HCT116 (cell line): ENCODE data around the gene C10orf95. TPM values are rescaled to one million over a fixed set of nuclear protein-coding genes. Genes with fewer than 3 reads are reported as not detected.

Source experiments
- ATAC-seq: fragments of 200-7000 bp; cut with Tn5 transposase; 2 replicates; pipeline ENCODE4 v1.9.1; 2020; ENCODE audit warnings: mild to moderate bottlenecking, moderate library complexity
- BruUV-seq: library from RNA; stranded (reverse); fragments of 400-500 nt; replicated peaks from 2 replicates; lab custom pipeline; 2021; lab: Mats Ljungman, UMichigan
- CTCF ChIA-PET: fragments of 300-600 bp; sonication (Branson Sonifier 250); formaldehyde crosslinking; loops from one replicate; lab custom pipeline; 2021; ENCODE audit warnings: antibody characterized with exemption; lab: Charles Lee
- POLR2A ChIA-PET: fragments of 300-600, 350-600 bp; sonication (Branson Sonifier 250); formaldehyde crosslinking; loops from one replicate; lab custom pipeline; 2021; ENCODE audit warnings: antibody characterized with exemption; lab: Charles Lee
- RAD21 ChIA-PET, 2 experiments: fragments of 300-600 bp; sonication (Branson Sonifier 250); formaldehyde crosslinking; loops; one replicate each; lab custom pipeline; 2023; ENCODE audit warnings: low total read pairs in 2 of 2; ENCODE audit not compliant: uncharacterized antibody in 2 of 2, unreplicated experiment in 2 of 2, low non-redundant PET in 1 of 2; lab: Charles Lee
- DNase-seq: peaks from one replicate; pipeline ENCODE4 v3.0.0-alpha.2; 2010; ENCODE audit warnings: low read depth, low spot score
- H2AFZ ChIP-seq: fragments of 200-600 bp; shearing (Covaris generic), sonication (generic); 2 replicates; pipeline ENCODE4 v1.6.1; 2017; ENCODE audit warnings: low read depth, mixed run types, mixed read lengths, antibody characterized with exemption, low read length; ENCODE audit not compliant: poor library complexity, severe bottlenecking
- H3K27ac ChIP-seq: 2 replicates; pipeline ENCODE4 v1.5.1; 2012; ENCODE audit warnings: low read depth, low read length
- H3K27me3 ChIP-seq: fragments of 200-600 bp; sonication (generic); 2 replicates; pipeline ENCODE4 v1.6.1; 2016; ENCODE audit warnings: mixed run types, low read length, mixed read lengths; ENCODE audit not compliant: insufficient read depth
- H3K36me3 ChIP-seq, 2 experiments: fragments of 200-500 bp in 1 of 2; fragments of 200-600 bp in 1 of 2; sonication (Bioruptor generic) in 1 of 2; sonication (generic) in 1 of 2; 2 replicates each; pipeline versions ENCODE4 v1.5.1 to v1.6.1; 2014 to 2016; ENCODE audit warnings: low read length in 2 of 2, inconsistent platforms in 1 of 2, mixed read lengths in 1 of 2, mixed run types in 1 of 2; ENCODE audit not compliant: insufficient read depth in 2 of 2, control insufficient read depth in 1 of 2
- H3K4me1 ChIP-seq, 2 experiments: fragments of 200-600 bp in 1 of 2; sonication (generic) in 1 of 2; 2 replicates each; pipeline versions ENCODE4 v1.5.1 to v1.6.1; 2012 to 2017; ENCODE audit warnings: low read length in 2 of 2, inconsistent platforms in 1 of 2, mild to moderate bottlenecking in 1 of 2, mixed read lengths in 1 of 2, mixed run types in 1 of 2, moderate library complexity in 1 of 2; ENCODE audit not compliant: insufficient read depth in 2 of 2, control insufficient read depth in 1 of 2
- H3K4me2 ChIP-seq: fragments of 200-600 bp; sonication (generic); 2 replicates; pipeline ENCODE4 v1.6.1; 2017; ENCODE audit warnings: mixed run types, low read length, mixed read lengths
- H3K4me3 ChIP-seq, 2 experiments: fragments of 200-600 bp in 1 of 2; sonication (generic) in 1 of 2; replicated peaks in 1 of 2; 2 replicates each; pipeline ENCODE4 v1.5.1; 2011 to 2016; ENCODE audit warnings: low read length in 2 of 2, control low read depth in 1 of 2, low read depth in 1 of 2, mild to moderate bottlenecking in 1 of 2, mixed read lengths in 1 of 2, mixed run types in 1 of 2
- H3K79me2 ChIP-seq: fragments of 200-600 bp; sonication (generic); 2 replicates; pipeline ENCODE4 v1.6.1; 2017; ENCODE audit warnings: mild to moderate bottlenecking, mixed run types, low read length, moderate library complexity, mixed read lengths; ENCODE audit not compliant: insufficient read depth
- H3K9ac ChIP-seq: fragments of 200-600 bp; sonication (generic); 2 replicates; pipeline ENCODE4 v1.6.1; 2016; ENCODE audit warnings: low read length, mixed read lengths
- H3K9me2 ChIP-seq: fragments of 200-600 bp; sonication (generic), shearing (Covaris generic); 2 replicates; pipeline ENCODE4 v1.6.1; 2017; ENCODE audit warnings: mixed run types, mild to moderate bottlenecking, moderate library complexity; ENCODE audit not compliant: insufficient read depth
- H3K9me3 ChIP-seq, 2 experiments: fragments of 200-500 bp in 1 of 2; fragments of 200-600 bp in 1 of 2; sonication (Bioruptor generic) in 1 of 2; sonication (generic) in 1 of 2; 2 replicates each; pipeline ENCODE4 v1.6.1; 2014 to 2017; ENCODE audit warnings: low read length in 2 of 2, mixed read lengths in 2 of 2, inconsistent platforms in 1 of 2, low read depth in 1 of 2, mild to moderate bottlenecking in 1 of 2, mixed run types in 1 of 2, moderate library complexity in 1 of 2; ENCODE audit not compliant: control insufficient read depth in 1 of 2, insufficient read depth in 1 of 2
- H4K20me1 ChIP-seq: fragments of 200-600 bp; sonication (generic), shearing (Covaris generic); 2 replicates; pipeline ENCODE4 v1.6.1; 2017; ENCODE audit warnings: mixed run types, mild to moderate bottlenecking, moderate library complexity; ENCODE audit not compliant: insufficient read depth
- CBX3 ChIP-seq: IDR thresholded peaks from 2 replicates; pipeline ENCODE4 v1.6.1; 2012; ENCODE audit warnings: low read depth
- EGR1 ChIP-seq: IDR thresholded peaks from 2 replicates; pipeline ENCODE4 v1.6.1; 2012; ENCODE audit warnings: low read depth
- EZH2phosphoT487 ChIP-seq: fragments of 200-600 bp; IDR thresholded peaks from 2 replicates; pipeline ENCODE4 v1.6.1; 2018; ENCODE audit warnings: antibody characterized with exemption, borderline replicate concordance
- FOSL1 ChIP-seq: IDR thresholded peaks from 2 replicates; pipeline ENCODE4 v1.6.1; 2012; ENCODE audit warnings: low read depth
- MAX ChIP-seq: IDR thresholded peaks from 2 replicates; pipeline ENCODE4 v1.6.1; 2012
- POLR2A ChIP-seq: IDR thresholded peaks from 2 replicates; pipeline ENCODE4 v1.7.0; 2011; ENCODE audit warnings: borderline replicate concordance; ENCODE audit not compliant: insufficient read depth, insufficient read length; ENCODE audit errors: extremely low read depth
- POLR2AphosphoS5 ChIP-seq: IDR thresholded peaks from 2 replicates; pipeline ENCODE4 v1.6.1; 2011; ENCODE audit warnings: mild to moderate bottlenecking, low read depth, low read length, moderate library complexity
- RAD21 ChIP-seq: IDR thresholded peaks from 2 replicates; pipeline ENCODE4 v1.6.1; 2012; ENCODE audit warnings: low read depth, mild to moderate bottlenecking
- SIN3A ChIP-seq: IDR thresholded peaks from 2 replicates; pipeline ENCODE4 v1.6.1; 2012; ENCODE audit warnings: low read depth
- SP1 ChIP-seq: IDR thresholded peaks from 2 replicates; pipeline ENCODE4 v1.6.1; 2012; ENCODE audit warnings: low read depth
- SRF ChIP-seq: IDR thresholded peaks from 2 replicates; pipeline ENCODE4 v1.6.1; 2012; ENCODE audit warnings: low read depth
- TCF7L2 ChIP-seq: IDR thresholded peaks from 2 replicates; pipeline ENCODE4 v1.7.0; 2011; ENCODE audit warnings: borderline replicate concordance, inconsistent platforms; ENCODE audit not compliant: insufficient read depth, insufficient read length; ENCODE audit errors: extremely low read depth
- YY1 ChIP-seq: IDR thresholded peaks from 2 replicates; pipeline ENCODE4 v1.6.1; 2011; ENCODE audit warnings: low read length, low read depth, moderate library complexity, mild to moderate bottlenecking; ENCODE audit not compliant: insufficient replicate concordance; ENCODE audit errors: extremely low read depth
- ZBTB33 ChIP-seq: IDR thresholded peaks from 2 replicates; pipeline ENCODE4 v1.6.1; 2011; ENCODE audit warnings: mild to moderate bottlenecking, low read length, moderate library complexity; ENCODE audit not compliant: insufficient replicate concordance; ENCODE audit errors: extremely low read depth
- ZFX ChIP-seq: fragments of 450-650 bp; IDR thresholded peaks from 2 replicates; pipeline ENCODE4 v1.6.1; 2017
- ZNF274 ChIP-seq: fragments of 200-500 bp; sonication (Bioruptor generic); IDR thresholded peaks from 2 replicates; pipeline ENCODE4 v1.6.1; 2014; ENCODE audit warnings: mild to moderate bottlenecking, low read depth, low read length, inconsistent platforms
- intact Hi-C: fragments of 100-400 bp; cut with micrococcal nuclease; formaldehyde crosslinking; loops from 2 replicates; pipeline ENCODE4 v1.10.0; 2022
- total RNA-seq: library from RNA; stranded (reverse); gene quantifications from one replicate; pipeline ENCODE4 v1.2.1, GENCODE V29; 2021; ENCODE audit not compliant: unreplicated experiment

The C10orf95 gene
- total RNA-seq, 1 experiment from 2014 or later, result 2.1 TPM

- Histone ChIP-seq H4K20me1 (no peaks in the 10 kb centered on the region), H3K79me2 (no peaks in the 10 kb centered on the region), H3K4me1 (peaks cover 16 to 53% of the 10 kb centered on the region in 2 experiments), H2AFZ (no peak overlapping the region), H3K9ac (no peak overlapping the region), H3K36me3 (peaks cover 4 to 15% of the 10 kb centered on the region in 2 experiments; a peak in 2 of 4 replicates), H3K27ac (peak overlapping the region; percentile 26; the same call in 1 of the 2 replicates), H3K27me3 (no peaks in the 10 kb centered on the region), H3K4me2 (0 out of 2 replicates have a peak overlapping the region, but pooled peaks have one; percentile 3), H3K4me3 (no peak overlapping the region), H3K9me3 (no peaks in the 10 kb centered on the region), H3K9me2 (no peaks in the 10 kb centered on the region)
- ChIA-PET POLR2A (interaction anchor here (1.1 to 3.2 kb wide), 3 partner anchors 7 to 234 kb away, joined by 3 to 14 read pairs (median 8); partner anchors contain the start of gene NFKB2), CTCF (interaction anchor here (0.6 to 3.5 kb wide), 20 partner anchors 8 to 288 kb away, joined by 3 to 41 read pairs (median 4); partner anchors contain the start of genes ACTR1A, CUEDC2, FBXL15 and GBF1), RAD21 (interaction anchor here (0.9 to 2.0 kb wide), 4 partner anchors 60 to 234 kb away, joined by 3 to 9 read pairs (median 5); no protein-coding TSS in a partner anchor)
- no TSS peak for BruUV-seq
- intact Hi-C loops, result no loop called here
- ATAC-seq, result no peak
- no peak for DNase-seq
- TF ChIP-seq POLR2A (no peak), MAX (no peak), TCF7L2 (no peak), SIN3A (no peak), ZNF274 (no peak), SP1 (no peak), RAD21 (no peak), POLR2AphosphoS5 (no peak), SRF (no peak)
Measured at GRCh38 chr10:102403115-102403514, 48.2 kb downstream of the C10orf95 start.

GRCh38 chr10:102402512-102402896 is 48.8 kb downstream of the C10orf95 start:
- H3K4me2 ChIP-seq, result peak overlapping the region; percentile 62
- H3K4me3 ChIP-seq, result no peak overlapping the region
- no peak for TF ChIP-seq EZH2phosphoT487
- TF ChIP-seq ZBTB33, result no peak
- TF ChIP-seq EGR1, result no peak
- no peak for TF ChIP-seq FOSL1
- no peak for TF ChIP-seq YY1
- no peak for TF ChIP-seq CBX3
- TF ChIP-seq ZFX, result no peak
- peaks cover 16 to 51% of the 10 kb centered on the region in 2 experiments for H3K4me1 ChIP-seq
- no peaks in the 10 kb centered on the region for H3K9me2 ChIP-seq
- ChIA-PET RAD21 (interaction anchor here in 1 of 2 experiments (0.7 to 2.0 kb wide), 2 partner anchors 36 to 172 kb away, joined by 8 to 9 read pairs; no protein-coding TSS in a partner anchor), POLR2A (interaction anchor here (0.7 to 1.1 kb wide), 3 partner anchors 18 to 233 kb away, joined by 3 read pairs; partner anchors contain the start of gene FBXL15), CTCF (interaction anchor here (1.0 to 9.3 kb wide), 10 partner anchors 8 to 233 kb away, joined by 3 to 154 read pairs (median 14); partner anchors contain the start of genes ELOVL3, FBXL15, NFKB2 and SUFU)
- H3K79me2 ChIP-seq, result no peaks in the 10 kb centered on the region
- DNase-seq, result no peak
- intact Hi-C loops, result no loop called here
- peak overlapping the region; percentile 51; the same call in 1 of the 2 replicates for H3K9ac ChIP-seq
- H4K20me1 ChIP-seq, result no peaks in the 10 kb centered on the region
- H3K27ac ChIP-seq, result no peak overlapping the region
- H3K9me3 ChIP-seq, result no peaks in the 10 kb centered on the region
- no peak for ATAC-seq
- H3K36me3 ChIP-seq, result peaks cover 8 to 20% of the 10 kb centered on the region in 2 experiments; a peak in 3 of 4 replicates
- H3K27me3 ChIP-seq, result no peaks in the 10 kb centered on the region
- no TSS peak for BruUV-seq
- H2AFZ ChIP-seq, result no peak overlapping the region
